GM18508 (cell line): ENCODE measurements around the gene BUB3.
"Not testable (repeated sequence)": the region's sequence is repeated elsewhere in the genome, so short reads cannot be mapped to it uniquely, and the experiment has no call there.

Experiments used
- ATAC-seq: cut with Tn5 transposase; IDR thresholded peaks from one replicate; pipeline ENCODE4 v1.9.1; 2021; ENCODE audit warnings: moderate number of reproducible peaks; ENCODE audit not compliant: insufficient read depth, unreplicated experiment

Gene BUB3

GRCh38 chr10:123150986-123151736 is 3.0 kb upstream of the BUB3 start:
- no peak for ATAC-seq

- ATAC-seq = no peak
Observed at GRCh38 chr10:123151737-123152135, 2.5 kb upstream of the BUB3 start.

GRCh38 chr10:123153486-123154091 is 613 bp upstream of the BUB3 start:
- no peak for ATAC-seq

- no peak for ATAC-seq
Observed at GRCh38 chr10:123154711-123155505, 706 bp downstream of the BUB3 start.

- no peak for ATAC-seq
Observed at GRCh38 chr10:123156078-123156477, 1.9 kb downstream of the BUB3 start.

- no peak for ATAC-seq
Observed at GRCh38 chr10:123157210-123157609, 3.0 kb downstream of the BUB3 start.

GRCh38 chr10:123158682-123159081 is 4.5 kb downstream of the BUB3 start:
- ATAC-seq = no peak

GRCh38 chr10:123160311-123160980 is 6.2 kb downstream of the BUB3 start:
- ATAC-seq = no peak

GRCh38 chr10:123164319-123164718 is 10.1 kb downstream of the BUB3 start:
- no peak for ATAC-seq

- no peak for ATAC-seq
Observed at GRCh38 chr10:123165445-123166072, 11.4 kb downstream of the BUB3 start.

GRCh38 chr10:123166618-123167017 is 12.4 kb downstream of the BUB3 start:
- no peak for ATAC-seq

- no peak for ATAC-seq
Observed at GRCh38 chr10:123170961-123171360, 16.8 kb downstream of the BUB3 start.

- ATAC-seq = not testable (repeated sequence)
Observed at GRCh38 chr10:123171616-123172015, 17.4 kb downstream of the BUB3 start.

- no peak for ATAC-seq
Observed at GRCh38 chr10:123175389-123176387, 21.5 kb downstream of the BUB3 start.

- not testable (repeated sequence) for ATAC-seq
Observed at GRCh38 chr10:123178390-123178789, 24.2 kb downstream of the BUB3 start.

- no peak for ATAC-seq
Observed at GRCh38 chr10:123180101-123181090, 26.2 kb downstream of the BUB3 start.

GRCh38 chr10:123183724-123184123 is 29.5 kb downstream of the BUB3 start:
- no peak for ATAC-seq

GRCh38 chr10:123187781-123188180 is 33.6 kb downstream of the BUB3 start:
- no peak for ATAC-seq
